ENCODE results near the gene FNBP1.

DNA sequence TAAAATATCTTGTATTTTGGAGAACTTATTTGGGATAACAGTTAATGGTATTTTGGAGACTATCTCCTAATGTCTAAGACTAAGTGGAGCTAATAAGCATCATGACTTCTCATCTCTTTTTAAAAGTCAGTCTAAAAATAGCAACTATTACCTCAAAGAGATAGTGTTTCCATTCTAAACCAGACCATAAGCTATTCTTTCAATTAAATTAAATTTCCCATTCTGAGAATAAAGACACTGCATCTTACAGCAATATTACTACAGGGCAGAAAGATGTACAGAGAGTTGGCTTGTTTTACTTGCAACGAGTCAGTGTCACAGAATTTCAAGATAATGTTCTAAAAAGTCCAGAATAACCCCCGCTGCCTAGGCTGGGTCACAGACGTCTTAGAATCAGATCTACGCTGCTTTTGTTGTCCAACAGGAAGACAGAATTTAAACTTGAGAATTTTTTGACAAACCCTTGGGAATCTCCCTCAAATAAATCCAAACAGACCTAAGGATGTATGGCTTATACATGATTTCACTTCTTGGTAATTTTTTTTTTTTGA is 108.9 kb downstream of the FNBP1 start:
- TF ChIP-seq IKZF1 (conservative IDR thresholded peaks at IDR 0.05) (no peak), SRF (IDR thresholded peaks at IDR 0.05; ENCODE audit: low read depth in 2 of 2, low read length in 2 of 2) (no peak), RAD51 (IDR thresholded peaks at IDR 0.05) (no peak), TAF1 (IDR thresholded peaks at IDR 0.05; ENCODE audit: borderline replicate concordance, low read depth, low read length) (no peak), SREBF2 (IDR thresholded peaks at IDR 0.05; ENCODE audit: low read length) (no peak), KDM1A (IDR thresholded peaks at IDR 0.05; ENCODE audit: borderline replicate concordance) (no peak)
